Stimulated activated CD4-positive, alpha-beta T cell treated with anti-CD3 and anti-CD28 coated beads, Interleukin-2, amount 100 ng/mL, for 48 hours (primary cell): ENCODE measurements around the gene TF.

Experiments
- DNase-seq, 2 donors: peaks; one replicate each; pipeline ENCODE4 v3.0.0-alpha.2; 2020

TF gene

DNA sequence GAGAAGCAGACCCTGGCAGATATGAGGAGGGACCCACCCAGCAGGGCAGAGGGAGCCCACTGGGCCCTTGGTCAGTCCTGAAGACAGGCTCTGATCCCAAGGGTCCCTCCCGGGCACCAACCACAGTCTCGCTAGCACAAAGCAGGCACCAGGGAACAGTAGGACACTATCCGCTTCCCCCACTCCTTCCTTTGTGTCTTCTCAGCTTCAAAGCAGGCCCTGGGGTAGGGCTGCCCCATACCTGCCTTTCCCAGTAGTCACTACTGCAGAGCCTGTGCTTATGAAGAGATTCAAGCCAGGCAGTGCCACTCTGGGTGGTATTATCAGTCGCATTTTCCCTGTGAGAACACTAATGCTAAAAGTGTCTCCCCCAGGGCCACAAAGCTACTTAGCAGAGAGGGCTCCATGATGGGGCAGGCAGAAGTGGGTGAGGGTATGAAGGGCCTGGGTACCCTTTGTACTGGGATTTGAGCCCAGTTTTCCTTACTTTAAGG, 92.2 kb downstream of the TF start:
- no peak for DNase-seq

DNA sequence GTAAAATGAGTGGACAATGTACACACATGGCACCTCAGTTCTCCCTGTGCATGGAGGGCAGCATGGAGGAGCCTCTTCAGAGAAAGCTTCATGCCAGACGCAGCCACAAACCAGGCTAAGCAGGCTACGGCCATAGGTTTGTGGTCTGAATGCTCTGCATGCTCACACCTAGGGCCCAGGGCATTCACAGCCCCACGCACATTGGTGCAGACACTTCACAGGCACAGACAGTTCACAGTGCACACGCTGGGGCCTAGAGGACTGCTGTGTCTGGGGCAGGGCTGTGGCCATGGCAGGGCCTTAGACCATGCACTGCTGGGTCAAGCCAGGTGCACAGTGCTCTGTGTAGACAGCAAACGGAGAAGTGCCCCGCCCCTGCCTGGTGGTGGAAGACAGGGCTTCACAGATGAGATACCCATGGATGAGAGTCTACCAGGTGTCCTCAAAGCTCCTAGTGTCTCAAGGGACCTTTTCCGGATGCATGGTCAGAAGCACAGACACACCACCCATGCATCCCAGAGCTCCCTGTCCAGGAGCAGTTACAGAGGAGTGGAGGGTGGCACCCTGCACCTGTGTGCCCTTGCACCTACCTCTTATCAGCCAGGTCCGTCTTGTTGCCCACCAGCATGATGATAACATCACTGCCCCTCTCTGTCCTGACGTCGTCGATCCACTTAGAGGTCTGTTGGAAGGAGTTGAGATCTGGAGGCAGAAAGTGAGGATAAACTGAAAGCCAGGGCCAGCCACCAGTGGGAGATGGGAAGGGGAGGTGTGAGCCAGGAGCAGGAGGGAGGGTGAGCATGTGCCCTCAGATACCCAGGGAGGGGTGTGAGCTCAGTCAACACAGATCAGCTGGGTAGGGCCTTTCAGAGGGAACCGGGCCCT, 93.0 kb downstream of the TF start:
- no peak for DNase-seq

DNA sequence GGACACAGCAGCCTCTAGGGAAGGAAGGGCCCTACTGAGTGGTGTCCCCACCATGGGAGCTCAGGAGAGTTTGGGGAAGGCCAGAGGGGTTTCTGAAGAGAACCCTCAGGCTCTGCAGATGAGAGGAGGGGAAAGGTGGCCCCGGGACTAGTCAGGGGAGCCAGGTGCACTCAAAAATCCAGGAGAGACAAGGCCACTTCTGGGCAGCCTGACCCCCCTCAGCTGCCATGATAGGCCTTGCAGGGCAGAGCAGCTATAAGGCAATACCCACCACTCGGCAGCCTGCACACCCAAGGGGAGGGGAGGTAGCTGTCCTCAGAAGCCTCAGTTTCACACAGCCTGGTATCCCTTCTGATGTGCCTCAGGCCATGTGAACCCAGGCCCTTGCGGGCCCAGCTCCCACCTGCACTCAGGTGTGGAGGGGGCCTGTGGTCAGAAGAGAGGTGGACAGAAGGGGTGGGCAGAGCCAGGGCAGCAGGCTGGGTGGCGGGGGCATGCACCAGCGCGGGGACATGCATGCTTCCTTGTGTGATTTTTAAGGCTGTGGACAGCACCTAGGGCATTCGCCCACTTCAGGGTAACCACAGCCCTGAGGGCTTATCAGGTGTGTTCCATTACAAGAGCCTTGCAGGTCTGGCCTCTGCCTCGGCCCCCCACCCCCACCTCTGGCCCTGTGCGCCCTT, 94.0 kb downstream of the TF start:
- DNase-seq = no peak

DNA sequence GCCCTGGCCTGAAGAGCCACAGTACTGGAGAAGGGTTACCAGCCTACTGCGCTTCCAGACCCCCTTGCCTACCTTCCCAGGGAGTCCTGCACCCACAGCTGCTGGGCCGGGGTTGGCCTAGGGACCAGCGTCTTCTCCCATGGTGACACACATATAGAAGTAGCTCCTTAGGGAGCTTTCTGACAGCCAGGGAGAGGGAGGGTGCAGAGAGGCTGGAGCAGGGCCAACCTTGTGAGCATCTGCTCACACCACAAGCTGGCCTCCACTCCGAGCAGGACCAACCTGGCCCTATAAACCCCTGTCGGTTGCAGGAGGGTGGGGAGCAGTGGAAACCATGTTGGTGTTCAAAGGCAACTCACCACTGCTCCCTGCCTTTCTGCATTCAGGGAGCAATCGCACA, 94.6 kb downstream of the TF start:
- no peak for DNase-seq

- DNase-seq = no peak
Observed at GRCh38 chr3:133841196-133841595, 95.0 kb downstream of the TF start.

GRCh38 chr3:133842158-133842557, 96.0 kb downstream of the TF start:
- DNase-seq = no peak

DNA sequence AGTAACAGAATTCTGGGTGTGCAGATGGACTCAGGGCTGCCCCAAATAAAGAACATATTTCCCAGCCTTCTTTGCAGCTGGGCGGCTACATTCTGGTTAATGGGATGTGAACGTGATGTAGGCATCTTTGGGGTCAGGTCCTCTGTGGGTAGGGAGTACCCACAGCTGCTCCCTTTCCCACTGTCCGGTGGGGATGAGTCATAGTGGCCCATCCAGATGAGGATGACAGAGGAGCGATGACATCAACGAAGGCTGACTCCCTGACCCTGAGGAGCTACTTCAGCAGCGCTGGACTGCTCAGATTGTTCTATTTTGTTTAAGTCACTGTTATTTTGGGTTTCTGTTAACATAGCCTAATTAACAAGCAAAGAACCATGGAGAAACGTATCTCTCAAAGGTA, 97.4 kb downstream of the TF start:
- DNase-seq = no peak

GRCh38 chr3:133845127-133845526, 98.9 kb downstream of the TF start:
- no peak for DNase-seq
